IPS DF 6.9 (cell line): ENCODE measurements around the gene C1orf50.
A peak's percentile ranks its signal among the peaks of the same experiment; 100 is the strongest.
"Not testable (repeated sequence)": the region's sequence is repeated elsewhere in the genome, so short reads cannot be mapped to it uniquely, and the experiment has no call there.

Source experiments
- DNase-seq: peaks from one replicate; pipeline ENCODE4 v3.0.0-alpha.2; 2013; ENCODE audit warnings: low read depth, low spot score
- H3K27ac ChIP-seq: one replicate; pipeline ENCODE4 v1.5.1; 2013; ENCODE audit warnings: low read length, control low read depth
- H3K27me3 ChIP-seq: 2 replicates; pipeline ENCODE4 v1.6.1; 2013; ENCODE audit warnings: mild to moderate bottlenecking, low read length; ENCODE audit not compliant: control insufficient read depth, insufficient read depth
- H3K36me3 ChIP-seq: 2 replicates; pipeline ENCODE4 v1.6.1; 2013; ENCODE audit warnings: low read length; ENCODE audit not compliant: control insufficient read depth, insufficient read depth
- H3K4me1 ChIP-seq: 2 replicates; pipeline ENCODE4 v1.6.1; 2013; ENCODE audit warnings: low read length; ENCODE audit not compliant: control insufficient read depth, insufficient read depth
- H3K4me3 ChIP-seq: 2 replicates; pipeline ENCODE4 v1.5.1; 2013; ENCODE audit warnings: mild to moderate bottlenecking, low read length
- H3K9me3 ChIP-seq: 2 replicates; pipeline ENCODE4 v1.6.1; 2013; ENCODE audit warnings: low read length, inconsistent platforms; ENCODE audit not compliant: control insufficient read depth, insufficient read depth
- WGBS: extraction: QIAGEN DNeasy Blood & Tissue Kit; methylation state at CpG from one replicate; pipeline ENCODE4 v1.1.7; 2013; ENCODE audit warnings: mixed read lengths, missing lambda C conversion rate; ENCODE audit not compliant: insufficient read length, insufficient coverage; 5-methylcytosine and 5-hydroxymethylcytosine counted together

The C1orf50 gene

GRCh38 chr1:42797414-42797813 lies 30.4 kb downstream of the C1orf50 start:
- H3K27me3 ChIP-seq, result no peaks in the 10 kb centered on the region
- no CpG with 5 or more reads among the region's 3 CpGs for WGBS
- H3K4me1 ChIP-seq, result no peaks in the 10 kb centered on the region
- no peak overlapping the region for H3K27ac ChIP-seq
- DNase-seq, result no peak
- H3K36me3 ChIP-seq, result no peaks in the 10 kb centered on the region
- H3K9me3 ChIP-seq, result no peaks in the 10 kb centered on the region
- H3K4me3 ChIP-seq, result no peak overlapping the region

DNA sequence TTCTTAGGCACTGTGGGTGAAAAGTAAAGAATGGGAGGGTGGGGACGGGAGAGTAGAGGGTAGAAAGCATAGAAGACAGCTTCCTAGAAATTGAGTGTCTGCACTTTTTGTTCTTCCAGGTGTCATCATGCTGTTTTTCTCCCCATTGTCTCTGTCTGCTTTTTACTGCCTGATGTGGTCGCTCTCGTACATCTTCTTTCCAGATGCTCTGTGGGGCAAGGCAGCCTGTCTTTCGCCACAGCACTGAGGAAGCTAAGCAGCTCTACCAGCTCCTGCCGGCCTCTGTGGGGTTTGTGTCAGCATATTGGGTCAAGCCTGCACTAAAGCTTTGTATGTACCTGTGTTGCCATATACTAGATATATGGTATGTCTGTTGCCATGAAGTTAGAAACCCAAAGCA lies 30.9 kb downstream of the C1orf50 start:
- H3K36me3 ChIP-seq, result no peaks in the 10 kb centered on the region
- no peak for DNase-seq
- H3K27ac ChIP-seq, result no peak overlapping the region
- no peak overlapping the region for H3K4me3 ChIP-seq
- no peaks in the 10 kb centered on the region for H3K9me3 ChIP-seq
- no peaks in the 10 kb centered on the region for H3K4me1 ChIP-seq
- WGBS, result no CpG with 5 or more reads among the region's 5 CpGs
- H3K27me3 ChIP-seq, result no peaks in the 10 kb centered on the region

GRCh38 chr1:42801832-42802473 lies 34.9 kb downstream of the C1orf50 start:
- no peaks in the 10 kb centered on the region for H3K9me3 ChIP-seq
- no CpG with 5 or more reads among the region's 8 CpGs for WGBS
- no peaks in the 10 kb centered on the region for H3K27me3 ChIP-seq
- no peak for DNase-seq
- no peaks in the 10 kb centered on the region for H3K4me1 ChIP-seq
- no peak overlapping the region for H3K27ac ChIP-seq
- H3K4me3 ChIP-seq, result no peak overlapping the region
- H3K36me3 ChIP-seq, result no peaks in the 10 kb centered on the region

DNA sequence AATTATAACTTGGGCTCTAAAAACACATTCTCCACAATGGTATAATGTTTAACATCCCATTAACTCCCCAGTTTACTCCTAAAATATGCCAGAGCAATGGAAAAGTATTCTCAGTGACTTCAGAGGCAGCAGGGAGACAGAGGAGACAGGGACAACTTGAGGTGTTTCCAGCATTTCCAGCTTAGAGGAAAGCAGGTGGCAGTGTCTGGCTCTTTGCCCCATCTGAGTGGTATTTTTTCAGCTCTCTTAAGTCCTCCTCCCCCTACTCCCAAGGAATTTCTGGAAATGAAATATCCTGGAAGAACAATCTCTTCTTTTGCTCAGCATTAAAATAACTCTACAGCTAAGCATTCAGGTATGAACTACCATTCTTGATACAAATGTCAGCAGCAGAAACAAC lies 39.1 kb downstream of the C1orf50 start:
- no peak for DNase-seq
- Histone ChIP-seq H3K27me3 (no peaks in the 10 kb centered on the region), H3K36me3 (no peaks in the 10 kb centered on the region)

DNA sequence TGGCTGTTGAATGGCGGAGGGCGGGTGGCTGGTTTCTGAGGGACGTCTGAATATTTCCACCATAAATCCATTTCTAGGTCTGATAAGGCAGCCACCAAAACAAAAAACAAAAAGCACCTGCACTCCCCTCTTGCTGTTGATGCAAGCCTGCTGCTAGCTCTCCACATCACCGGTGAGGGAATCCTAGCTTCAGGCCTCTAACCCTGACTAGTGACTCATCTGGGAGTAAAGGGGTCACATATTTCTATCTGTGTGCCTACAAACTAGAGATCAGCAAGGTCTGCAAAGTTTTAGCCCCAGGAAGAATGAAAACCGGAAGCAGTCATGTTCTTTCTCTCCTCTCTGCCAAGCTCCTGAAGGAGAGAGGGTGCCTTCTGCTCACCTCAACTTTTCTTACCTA lies 39.5 kb downstream of the C1orf50 start:
- Histone ChIP-seq H3K9me3 (no peaks in the 10 kb centered on the region), H3K36me3 (no peaks in the 10 kb centered on the region; the same call in 1 of the 2 replicates), H3K4me3 (no peak overlapping the region), H3K4me1 (no peaks in the 10 kb centered on the region), H3K27me3 (no peaks in the 10 kb centered on the region), H3K27ac (no peak overlapping the region)
- WGBS, result no CpG with 5 or more reads among the region's 5 CpGs
- DNase-seq, result no peak

More for the DNA sequence above, 39.1 kb downstream of the C1orf50 start:
- no peaks in the 10 kb centered on the region for H3K4me1 ChIP-seq
- no peak overlapping the region for H3K4me3 ChIP-seq
- no peaks in the 10 kb centered on the region for H3K9me3 ChIP-seq
- no peak overlapping the region for H3K27ac ChIP-seq

DNA sequence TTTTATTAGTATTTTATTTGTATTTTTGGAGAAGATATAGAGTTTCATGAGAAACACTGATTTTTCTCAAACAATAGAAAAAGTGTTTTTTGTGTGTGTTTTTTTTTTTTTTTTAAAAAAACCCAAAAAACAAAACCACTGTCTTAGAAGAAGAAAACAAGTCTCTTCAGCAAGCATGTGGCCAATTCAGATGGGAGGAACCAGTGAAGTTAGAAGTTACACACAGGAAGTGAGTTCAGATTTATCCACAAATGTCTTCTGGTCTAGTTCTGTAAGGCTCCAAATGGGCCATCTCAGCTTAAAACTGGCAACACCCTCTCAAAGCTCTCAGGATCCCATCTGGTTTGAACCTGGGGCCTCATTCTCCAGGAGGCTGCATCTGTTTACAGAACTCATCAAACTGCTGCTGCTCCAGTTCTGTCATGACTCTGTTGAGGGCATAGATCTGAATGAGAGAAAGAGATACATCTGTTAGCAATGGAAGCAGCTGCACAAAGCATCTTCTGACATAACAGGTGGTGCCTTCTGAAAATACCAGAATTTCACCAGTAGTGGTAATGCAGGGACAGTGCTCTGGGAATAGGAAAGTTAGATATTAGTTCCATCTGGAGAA lies 40.1 kb downstream of the C1orf50 start:
- Histone ChIP-seq H3K27me3 (no peaks in the 10 kb centered on the region), H3K4me1 (no peaks in the 10 kb centered on the region), H3K9me3 (no peaks in the 10 kb centered on the region), H3K4me3 (no peak overlapping the region), H3K36me3 (no peaks in the 10 kb centered on the region; the same call in 1 of the 2 replicates), H3K27ac (no peak overlapping the region)
- DNase-seq, result no peak

- H3K4me3 ChIP-seq, H3K4me1 ChIP-seq, H3K9me3 ChIP-seq, H3K36me3 ChIP-seq, H3K27me3 ChIP-seq, DNase-seq, H3K27ac ChIP-seq: not testable (repeated sequence)
- WGBS, result no CpG with 5 or more reads among the region's 3 CpGs
Measured at GRCh38 chr1:42814815-42815214, 47.8 kb downstream of the C1orf50 start.

- H3K27me3 ChIP-seq, result no peaks in the 10 kb centered on the region
- no peaks in the 10 kb centered on the region; the same call in 1 of the 2 replicates for H3K36me3 ChIP-seq
- peak overlapping the region; percentile 91; the same call in 1 of the 2 replicates for H3K4me3 ChIP-seq
- DNase-seq, result no peak
- H3K27ac ChIP-seq, result no peak overlapping the region
- H3K4me1 ChIP-seq, result no peaks in the 10 kb centered on the region
- no CpG with 5 or more reads among the region's 7 CpGs for WGBS
- H3K9me3 ChIP-seq, result no peaks in the 10 kb centered on the region
Measured at GRCh38 chr1:42815941-42816584, 49.0 kb downstream of the C1orf50 start.

DNA sequence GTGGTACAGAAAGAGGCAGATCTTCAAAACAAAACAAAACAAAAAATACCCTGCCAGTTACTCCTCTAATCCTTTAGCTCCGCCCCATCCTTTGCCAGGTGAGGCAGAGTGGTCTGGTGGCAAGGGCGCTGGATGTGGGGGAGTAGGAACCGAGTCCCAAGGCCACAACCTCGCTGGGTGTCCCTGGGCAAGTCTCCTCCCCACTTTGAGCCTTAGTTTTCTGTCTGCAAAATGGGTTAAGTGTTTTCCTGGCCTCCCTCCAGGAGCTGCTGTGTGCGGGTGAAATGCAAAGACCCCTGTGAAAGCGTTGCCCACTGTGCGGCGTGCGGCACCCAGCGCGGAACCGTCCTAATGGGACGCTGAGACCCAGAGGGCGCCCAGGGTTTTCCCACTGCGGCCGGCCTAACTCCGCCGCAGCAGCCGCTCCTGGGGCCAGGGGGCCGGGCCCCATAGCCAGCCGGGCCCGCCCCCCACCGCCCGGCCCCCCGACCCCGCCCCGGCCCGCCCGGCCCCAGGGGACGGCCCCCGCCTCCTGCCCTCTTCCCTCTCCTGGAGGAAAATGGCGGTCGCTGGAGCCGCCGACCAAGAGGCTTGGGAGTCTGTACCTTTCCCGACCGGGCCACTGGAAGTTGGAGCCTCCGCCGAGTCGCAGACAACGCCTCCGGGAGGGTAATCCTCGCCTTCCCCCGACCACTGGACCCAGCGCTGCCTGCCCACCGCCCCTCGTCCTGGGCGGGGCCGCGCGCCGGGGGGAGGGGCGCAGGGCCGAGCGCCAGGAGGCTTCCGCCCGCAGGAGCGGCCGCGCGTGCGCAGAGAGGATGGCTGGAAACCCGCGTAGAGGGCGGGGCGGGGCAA lies 49.8 kb downstream of the C1orf50 start, which contains the start of the genes ERMAP and SVBP:
Gene ERMAP (plus strand): TSS at position 538 of the 855 bp plus-strand sequence. CDS start 13,327 bp downstream, outside the sequence.
Gene SVBP (minus strand): TSS at position 813 of the 855 bp plus-strand sequence. CDS start 853 bp downstream, outside the sequence.
- Histone ChIP-seq H3K9me3 (no peaks in the 10 kb centered on the region), H3K4me3 (peak within 1 kb of the TSS; percentile 91; the same call in 1 of the 2 replicates), H3K27ac (no peak within 1 kb of the TSS), H3K36me3 (no peaks in the 10 kb centered on the region), H3K27me3 (no peaks in the 10 kb centered on the region), H3K4me1 (no peaks in the 10 kb centered on the region)
- peak; percentile 45 for DNase-seq
- no CpG with 5 or more reads among the region's 66 CpGs for WGBS

DNA sequence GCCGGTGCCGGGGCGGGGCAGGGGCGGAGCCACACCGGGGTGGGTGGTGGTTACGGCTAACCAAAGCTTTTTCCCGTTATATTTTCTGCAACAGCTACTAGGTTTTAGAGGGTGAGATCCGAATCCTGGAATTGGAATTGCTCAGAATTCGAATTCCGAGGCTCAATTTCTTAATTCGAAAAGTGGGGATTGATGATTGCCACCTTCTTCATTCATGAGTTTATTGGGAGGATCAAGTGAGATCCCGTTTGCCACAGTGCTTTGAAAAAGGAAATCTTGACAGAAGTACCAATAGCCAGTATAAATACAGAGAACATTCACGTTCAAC lies 50.4 kb downstream of the C1orf50 start:
- Histone ChIP-seq H3K4me3 (no peak overlapping the region), H3K27ac (no peak overlapping the region), H3K9me3 (no peaks in the 10 kb centered on the region), H3K36me3 (no peaks in the 10 kb centered on the region), H3K27me3 (no peaks in the 10 kb centered on the region), H3K4me1 (no peaks in the 10 kb centered on the region)
- WGBS, result no CpG with 5 or more reads among the region's 13 CpGs
- DNase-seq, result no peak
